Endothelial cell of hepatic sinusoid (primary cell): Measurements from ENCODE around the gene MUC7.

Source experiments
- in situ Hi-C: cut with HindIII; loops from 2 replicates; pipeline ENCODE4 v1.10.0; 2017; ENCODE audit warnings: low sequenced_read_pairs

Gene MUC7

DNA sequence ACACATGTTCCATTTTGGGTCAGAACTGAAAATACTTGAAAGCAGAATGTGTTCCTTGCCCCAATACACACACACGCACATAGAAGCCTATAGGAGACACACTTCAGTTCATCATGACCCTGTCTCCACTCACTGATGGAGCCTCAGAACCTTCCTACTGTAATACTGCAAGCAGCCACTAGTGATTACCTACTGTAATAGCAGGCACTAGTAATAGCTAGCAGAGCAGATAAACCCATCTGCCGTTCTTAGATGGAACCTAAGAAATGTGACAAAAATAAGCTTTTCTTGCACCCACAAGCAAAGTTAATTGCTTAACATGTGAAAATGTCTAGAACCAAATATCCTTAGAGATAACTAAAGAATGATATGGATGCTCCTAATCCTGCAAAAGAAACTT lies 60.0 kb downstream of the MUC7 start:
- in situ Hi-C loops: no loop called here
